DND-41 (cell line): Measurements from ENCODE around the gene TBC1D5.

Experiments
- EZH2 ChIP-seq: IDR thresholded peaks from 3 replicates; pipeline ENCODE4 v1.6.1; 2012; ENCODE audit warnings: borderline replicate concordance, low read depth, mild to moderate bottlenecking, moderate library complexity, low read length, inconsistent platforms; ENCODE audit not compliant: severe bottlenecking
- TF ChIP-seq, protein P1 (sequence below): IDR thresholded peaks from 2 replicates; pipeline ENCODE4 v1.5.1; 2012; ENCODE audit warnings: borderline replicate concordance, low read length, moderate library complexity, mild to moderate bottlenecking; ENCODE audit not compliant: poor library complexity, severe bottlenecking; ENCODE audit errors: extremely low read depth

DNA sequence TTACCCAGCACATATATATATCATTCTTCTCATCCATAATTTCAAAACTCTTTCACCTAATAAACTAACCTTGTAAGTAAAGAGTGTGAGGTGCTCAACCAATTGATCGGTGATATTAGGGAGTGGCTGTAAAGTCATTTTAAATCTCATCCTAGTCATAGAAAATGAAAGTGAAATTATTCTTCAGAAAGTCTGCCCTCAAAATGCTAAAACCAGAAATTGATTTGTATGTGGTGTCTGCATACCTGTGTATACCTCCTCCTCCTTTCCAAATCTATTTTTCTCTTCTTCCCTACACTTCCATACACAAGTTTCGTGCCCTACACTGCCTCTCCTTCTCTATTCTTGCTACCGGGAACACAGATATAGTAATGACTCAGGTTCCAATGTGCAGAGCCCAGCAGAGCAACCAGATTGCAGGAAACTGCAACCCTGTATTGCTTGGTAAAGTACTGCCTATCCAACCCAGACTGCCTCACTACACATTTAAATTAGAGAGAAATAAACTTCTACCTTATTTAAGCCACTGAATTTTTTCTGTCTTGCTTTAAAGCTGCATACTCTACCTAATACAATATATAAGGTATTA is 7.4 kb upstream of the TBC1D5 start:
- TF ChIP-seq, protein P1, sequence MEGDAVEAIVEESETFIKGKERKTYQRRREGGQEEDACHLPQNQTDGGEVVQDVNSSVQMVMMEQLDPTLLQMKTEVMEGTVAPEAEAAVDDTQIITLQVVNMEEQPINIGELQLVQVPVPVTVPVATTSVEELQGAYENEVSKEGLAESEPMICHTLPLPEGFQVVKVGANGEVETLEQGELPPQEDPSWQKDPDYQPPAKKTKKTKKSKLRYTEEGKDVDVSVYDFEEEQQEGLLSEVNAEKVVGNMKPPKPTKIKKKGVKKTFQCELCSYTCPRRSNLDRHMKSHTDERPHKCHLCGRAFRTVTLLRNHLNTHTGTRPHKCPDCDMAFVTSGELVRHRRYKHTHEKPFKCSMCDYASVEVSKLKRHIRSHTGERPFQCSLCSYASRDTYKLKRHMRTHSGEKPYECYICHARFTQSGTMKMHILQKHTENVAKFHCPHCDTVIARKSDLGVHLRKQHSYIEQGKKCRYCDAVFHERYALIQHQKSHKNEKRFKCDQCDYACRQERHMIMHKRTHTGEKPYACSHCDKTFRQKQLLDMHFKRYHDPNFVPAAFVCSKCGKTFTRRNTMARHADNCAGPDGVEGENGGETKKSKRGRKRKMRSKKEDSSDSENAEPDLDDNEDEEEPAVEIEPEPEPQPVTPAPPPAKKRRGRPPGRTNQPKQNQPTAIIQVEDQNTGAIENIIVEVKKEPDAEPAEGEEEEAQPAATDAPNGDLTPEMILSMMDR = no peak
- no peak for TF ChIP-seq EZH2
